SJSA1 (cell line): Measurements from ENCODE around the gene AFMID. TPM values are rescaled to one million over a fixed set of nuclear protein-coding genes. Genes with fewer than 3 reads are reported as not detected.
"Not testable (repeated sequence)": the region's sequence is repeated elsewhere in the genome, so short reads cannot be mapped to it uniquely, and the experiment has no call there.

Experiments used
- DNase-seq, 2 experiments: peaks; one replicate each; pipeline ENCODE4 v3.0.0-alpha.2; 2015 to 2020; ENCODE audit warnings: low spot score in 2 of 2, low read depth in 1 of 2
- H3K27ac ChIP-seq: fragments of 250-450 bp; sonication (Bioruptor Pico); 2 replicates; pipeline ENCODE4 v1.5.1; 2020; ENCODE audit warnings: mild to moderate bottlenecking, moderate library complexity
- H3K27me3 ChIP-seq: fragments of 250-450 bp; sonication (Bioruptor Pico); replicated peaks from 2 replicates; pipeline ENCODE4 v1.5.1; 2020; ENCODE audit warnings: mild to moderate bottlenecking, moderate library complexity
- H3K36me3 ChIP-seq: fragments of 250-450 bp; sonication (Bioruptor Pico); 2 replicates; pipeline ENCODE4 v1.5.1; 2020; ENCODE audit warnings: mild to moderate bottlenecking
- H3K4me1 ChIP-seq: fragments of 250-450 bp; sonication (Bioruptor Pico); replicated peaks from 2 replicates; pipeline ENCODE4 v1.6.1; 2021; ENCODE audit warnings: mild to moderate bottlenecking
- H3K4me3 ChIP-seq: fragments of 250-450 bp; sonication (Bioruptor Pico); 2 replicates; pipeline ENCODE4 v1.5.1; 2020; ENCODE audit warnings: mild to moderate bottlenecking
- H3K9me3 ChIP-seq: fragments of 250-450 bp; sonication (Bioruptor Pico); replicated peaks from 2 replicates; pipeline ENCODE4 v1.5.1; 2020; ENCODE audit warnings: mild to moderate bottlenecking
- total RNA-seq: library from RNA; depleted of rRNA; stranded (reverse); fragments of >200 nt; shearing (Covaris generic); gene quantifications from 2 replicates; pipeline ENCODE4 v1.2.3, GENCODE V29; 2014; rRNA removed

AFMID gene
- 16.5 and 27.7 TPM in 2 replicates for total RNA-seq

- DNase-seq = peak; percentile 99 to 100
- peaks cover 25% of the 10 kb centered on the region for H3K4me1 ChIP-seq
- peak within 1 kb of the TSS; percentile 73 for H3K4me3 ChIP-seq
- peak within 1 kb of the TSS; percentile 91 for H3K27ac ChIP-seq
- no peaks in the 10 kb centered on the region for H3K9me3 ChIP-seq
- no peaks in the 10 kb centered on the region for H3K27me3 ChIP-seq
- peaks cover 44% of the 10 kb centered on the region for H3K36me3 ChIP-seq
Measured at GRCh38 chr17:78186692-78187595, at the start of gene AFMID, which contains the start of gene TK1. TSS of gene AFMID (plus strand) at chr17:78187362. CDS start at chr17:78187371, 9 bp downstream. TSS of gene TK1 (minus strand) at chr17:78187052. CDS start at chr17:78186994, 58 bp downstream.

GRCh38 chr17:78137392-78138203 lies 49.6 kb upstream of the AFMID start:
- Histone ChIP-seq H3K4me3 (no peak overlapping the region), H3K9me3 (no peaks in the 10 kb centered on the region), H3K4me1 (peaks cover 5% of the 10 kb centered on the region), H3K36me3 (no peaks in the 10 kb centered on the region), H3K27ac (no peak overlapping the region), H3K27me3 (peaks cover 17% of the 10 kb centered on the region)
- DNase-seq = no peak

DNA sequence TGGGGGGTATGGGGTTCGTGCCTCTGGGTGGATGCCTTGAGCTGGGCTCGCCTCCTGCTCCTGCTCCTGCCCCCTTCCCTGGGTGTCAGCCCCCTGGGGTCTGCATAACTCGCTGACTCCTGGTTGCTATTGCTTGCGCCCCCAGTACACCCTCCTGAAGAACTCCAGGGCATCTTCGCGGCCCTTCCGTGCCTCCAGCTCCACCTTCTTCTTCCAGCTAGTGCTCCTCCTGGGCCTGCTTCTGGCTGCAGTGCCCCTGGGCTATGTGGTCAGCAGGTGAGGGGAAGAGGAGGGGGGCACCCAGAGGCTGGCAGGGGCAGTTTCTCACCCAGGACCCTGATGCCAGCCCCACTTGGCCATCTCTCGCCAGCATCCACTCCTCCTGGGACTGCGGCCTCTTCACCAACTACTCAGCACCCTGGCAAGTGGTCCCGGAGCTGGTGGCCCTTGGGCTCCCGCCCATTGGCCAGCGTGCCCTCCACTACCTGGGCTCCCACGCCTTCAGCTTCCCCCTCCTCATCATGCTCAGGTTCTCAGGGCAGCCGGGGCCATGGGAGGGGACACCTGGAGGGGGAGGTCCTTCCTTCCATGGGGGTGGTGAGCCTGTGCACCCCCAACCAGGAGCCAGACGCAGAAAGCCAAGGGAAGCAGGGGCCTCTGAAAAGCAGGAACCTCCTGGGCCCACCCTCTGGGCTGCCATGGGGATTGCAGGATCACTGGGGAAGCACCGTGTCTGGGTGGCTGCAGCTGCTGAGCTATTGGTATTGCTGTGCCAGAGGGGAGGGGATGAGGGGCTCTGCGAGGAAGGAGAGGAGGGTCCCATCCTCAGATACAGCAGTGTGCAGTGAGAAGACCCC lies 48.7 kb upstream of the AFMID start:
- Histone ChIP-seq H3K9me3 (no peaks in the 10 kb centered on the region), H3K4me1 (peaks cover 5% of the 10 kb centered on the region), H3K27me3 (peaks cover 9% of the 10 kb centered on the region; the same call in 1 of the 2 replicates), H3K4me3 (no peak overlapping the region), H3K27ac (no peak overlapping the region), H3K36me3 (no peaks in the 10 kb centered on the region)
- DNase-seq = no peak

DNA sequence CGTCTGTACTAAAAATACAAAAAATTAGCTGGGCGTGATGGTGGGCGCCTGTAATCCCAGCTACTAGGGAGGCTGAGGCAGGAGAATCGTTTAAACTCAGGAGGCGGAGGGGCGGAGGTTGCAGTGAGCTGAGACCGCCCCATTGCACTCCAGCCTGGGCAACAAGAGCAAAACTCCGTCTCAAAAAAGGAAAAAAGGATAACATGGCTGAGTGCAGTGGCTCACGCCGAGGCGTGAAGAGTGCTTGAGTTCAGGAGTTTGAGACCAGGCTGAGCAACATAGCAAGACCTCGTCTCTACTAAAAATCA lies 47.3 kb upstream of the AFMID start:
- not testable (repeated sequence) for H3K9me3 ChIP-seq, DNase-seq

GRCh38 chr17:78140169-78141051 lies 46.8 kb upstream of the AFMID start:
- Histone ChIP-seq H3K36me3 (no peaks in the 10 kb centered on the region), H3K27ac (no peak overlapping the region), H3K9me3 (no peaks in the 10 kb centered on the region), H3K27me3 (no peaks in the 10 kb centered on the region), H3K4me1 (peaks cover 13% of the 10 kb centered on the region), H3K4me3 (no peak overlapping the region)
- peak; percentile 53 to 93 for DNase-seq

More for the DNA sequence above, 47.3 kb upstream of the AFMID start:
- H3K36me3 ChIP-seq, H3K27ac ChIP-seq, H3K27me3 ChIP-seq, H3K4me3 ChIP-seq: not testable (repeated sequence)
- H3K4me1 ChIP-seq = peaks cover 13% of the 10 kb centered on the region

DNA sequence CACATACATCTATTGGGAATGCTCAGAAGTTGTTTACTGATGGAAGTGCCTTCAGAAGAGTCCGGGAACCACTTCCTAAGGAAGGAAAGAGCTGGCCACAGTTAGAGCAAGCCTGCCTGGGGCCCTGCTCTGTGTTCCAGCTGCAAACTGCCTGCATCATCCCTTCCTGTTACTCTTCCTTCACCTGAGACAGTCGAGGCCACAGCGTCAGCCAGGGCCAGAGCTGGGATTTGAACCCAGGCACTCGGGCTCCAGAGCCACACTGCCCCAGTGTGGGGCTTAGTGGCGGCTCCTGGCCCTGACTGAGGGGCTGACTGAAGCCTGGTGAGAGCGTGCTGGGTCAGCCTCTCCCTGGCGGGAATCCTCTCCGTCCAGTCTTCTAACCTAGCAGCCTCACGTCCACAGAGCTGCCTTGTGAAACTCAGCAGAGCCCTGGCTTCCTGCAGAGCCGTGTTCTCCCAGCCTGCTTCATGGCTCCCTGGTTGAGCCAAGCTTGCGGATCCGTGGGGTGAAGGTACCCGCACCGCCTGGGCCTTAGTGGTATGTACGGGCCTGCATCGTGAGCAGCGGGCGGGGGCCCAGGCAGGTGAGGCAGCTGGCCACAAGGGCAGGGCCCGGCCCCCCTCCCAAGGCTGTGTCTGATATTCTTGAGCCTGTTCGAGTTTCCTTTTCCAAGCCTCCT lies 45.6 kb upstream of the AFMID start:
- Histone ChIP-seq H3K4me1 (peaks cover 13% of the 10 kb centered on the region), H3K27ac (no peak overlapping the region), H3K9me3 (no peaks in the 10 kb centered on the region), H3K36me3 (no peaks in the 10 kb centered on the region), H3K4me3 (no peak overlapping the region), H3K27me3 (no peaks in the 10 kb centered on the region)
- no peak for DNase-seq

DNA sequence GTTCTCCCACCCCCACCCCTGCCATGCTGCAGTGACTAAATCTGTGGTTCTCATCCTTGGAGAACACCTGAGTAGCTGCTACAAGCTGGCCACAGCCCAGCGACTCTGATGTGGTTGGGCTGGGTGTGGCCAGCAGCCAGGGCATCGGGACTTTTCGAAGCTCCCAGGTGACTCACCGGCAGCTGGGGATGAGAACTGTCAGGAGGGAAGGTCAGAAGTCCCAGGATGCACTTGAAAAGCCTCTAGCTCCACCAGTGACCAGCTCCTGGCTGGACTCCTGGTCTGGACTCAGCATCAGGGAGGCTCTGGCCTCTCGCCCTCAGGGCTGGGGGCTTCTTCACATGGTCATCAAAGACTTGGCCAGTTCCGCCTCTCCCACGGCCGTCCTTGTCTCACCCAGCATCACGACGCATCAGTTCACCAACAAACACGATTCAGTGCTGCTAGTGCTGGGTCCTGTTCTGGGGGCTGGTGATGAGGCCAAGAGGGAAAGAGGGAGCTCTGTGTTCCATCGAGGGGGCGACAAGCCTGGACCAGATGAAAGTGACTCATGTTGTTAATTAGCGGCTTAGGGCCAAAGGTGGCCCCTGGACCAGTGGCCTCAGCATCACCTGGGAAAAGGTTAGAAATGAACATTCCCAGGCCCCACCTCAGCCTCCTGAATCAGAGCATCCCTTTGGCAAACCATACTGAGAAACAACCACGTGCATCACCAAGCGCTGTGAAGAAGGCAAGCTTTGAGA lies 44.9 kb upstream of the AFMID start:
- peaks cover 13% of the 10 kb centered on the region for H3K4me1 ChIP-seq
- no peak overlapping the region for H3K27ac ChIP-seq
- H3K36me3 ChIP-seq = no peaks in the 10 kb centered on the region
- H3K4me3 ChIP-seq = no peak overlapping the region
- DNase-seq = no peak
- H3K27me3 ChIP-seq = no peaks in the 10 kb centered on the region
- no peaks in the 10 kb centered on the region for H3K9me3 ChIP-seq

DNA sequence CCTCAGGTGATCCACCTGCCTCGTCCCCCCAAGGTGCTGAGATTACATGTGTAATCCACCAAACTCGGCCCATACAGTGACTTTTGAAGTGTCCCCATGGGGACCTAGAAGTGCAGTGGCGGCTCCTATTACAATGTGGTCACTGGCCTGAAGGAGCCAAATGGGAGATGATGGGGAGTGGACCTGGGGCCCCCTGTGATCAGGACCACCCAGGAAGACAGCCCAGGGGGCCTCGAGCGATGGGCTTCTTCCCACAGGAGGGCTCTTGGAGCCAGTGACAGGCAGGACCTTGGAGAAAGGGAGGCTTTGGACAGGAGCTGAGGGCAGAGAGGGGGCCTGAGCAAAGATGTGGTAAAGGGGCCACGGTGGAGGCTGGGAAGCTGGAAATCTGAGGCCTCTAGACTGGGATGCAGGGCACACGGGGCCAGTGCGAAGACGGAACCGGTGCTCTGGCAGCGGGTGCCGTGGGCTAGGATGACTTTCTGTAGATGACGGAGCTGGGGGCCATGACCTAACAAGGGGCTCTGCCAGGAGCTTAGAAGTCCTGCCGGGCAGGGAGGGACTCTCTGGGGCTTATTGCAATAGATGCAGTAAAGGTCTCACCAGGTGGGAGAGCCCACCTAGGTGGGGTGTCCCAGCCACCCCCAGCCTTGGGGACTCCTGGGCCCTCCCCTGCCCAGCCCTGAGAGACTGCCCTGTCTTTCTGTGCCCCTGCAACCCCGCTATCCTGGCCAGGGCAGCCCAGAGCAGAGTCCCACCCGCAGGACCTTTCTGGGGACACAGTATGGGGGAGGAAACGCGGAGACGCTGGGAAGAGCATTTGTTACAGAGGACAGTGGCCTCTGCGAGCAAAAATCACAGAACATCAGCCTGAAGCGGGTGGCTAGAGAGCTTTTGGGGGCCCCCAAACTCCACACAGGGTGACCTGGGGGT lies 43.7 kb upstream of the AFMID start:
- no peak for DNase-seq
- H3K36me3 ChIP-seq = no peaks in the 10 kb centered on the region
- H3K4me1 ChIP-seq = peaks cover 13% of the 10 kb centered on the region
- no peaks in the 10 kb centered on the region for H3K9me3 ChIP-seq
- H3K27ac ChIP-seq = no peak overlapping the region
- no peaks in the 10 kb centered on the region for H3K27me3 ChIP-seq
- no peak overlapping the region for H3K4me3 ChIP-seq

GRCh38 chr17:78144147-78144719 lies 42.9 kb upstream of the AFMID start:
- no peaks in the 10 kb centered on the region for H3K27me3 ChIP-seq
- DNase-seq = no peak
- H3K36me3 ChIP-seq = no peaks in the 10 kb centered on the region
- H3K4me3 ChIP-seq = no peak overlapping the region
- H3K4me1 ChIP-seq = peaks cover 13% of the 10 kb centered on the region
- H3K9me3 ChIP-seq = no peaks in the 10 kb centered on the region
- no peak overlapping the region for H3K27ac ChIP-seq

DNA sequence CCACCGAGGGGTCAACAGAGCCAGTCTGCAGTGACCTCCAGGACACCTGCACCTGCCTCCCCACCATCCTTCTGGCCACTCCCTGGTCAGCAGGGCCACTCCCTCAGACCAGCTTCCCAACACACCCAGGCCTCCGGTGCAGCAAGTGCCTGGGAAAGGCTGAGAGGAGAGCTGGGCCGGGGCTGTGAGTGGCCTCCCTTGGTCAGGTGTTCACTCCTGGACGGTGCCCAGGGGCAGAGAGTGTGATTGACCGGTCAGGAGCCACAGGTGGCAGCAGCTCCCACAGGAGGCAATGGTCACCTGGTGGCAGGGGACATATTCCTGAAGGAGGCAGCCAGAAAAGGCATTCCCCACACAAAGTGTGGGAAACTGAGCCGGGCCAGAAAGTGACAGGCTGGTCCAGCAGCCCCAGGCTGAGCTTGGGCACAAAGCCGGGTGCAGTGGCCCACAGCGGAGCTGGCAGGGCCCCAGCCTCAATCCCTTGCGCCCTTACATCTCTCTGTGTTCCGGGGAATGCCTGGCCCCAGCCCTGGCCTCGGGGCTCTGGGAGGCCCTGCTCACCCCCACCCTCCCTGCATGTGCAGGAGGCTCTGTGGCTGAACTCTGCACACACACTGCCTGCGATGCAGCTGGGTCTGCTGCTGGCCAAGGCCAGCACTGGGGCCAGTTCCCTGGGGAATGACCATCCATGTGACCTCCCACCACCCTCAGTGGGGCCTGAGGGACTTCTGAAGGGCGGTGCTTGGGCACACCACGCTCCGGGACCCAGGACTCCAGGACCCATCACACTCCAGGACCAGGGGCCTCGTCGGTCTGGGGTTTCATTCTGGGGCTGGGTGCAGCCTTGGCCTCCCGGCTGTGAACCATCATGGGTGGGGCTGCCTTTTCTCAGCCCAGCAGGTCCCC lies 42.2 kb upstream of the AFMID start:
- peaks cover 13% of the 10 kb centered on the region for H3K4me1 ChIP-seq
- H3K4me3 ChIP-seq = no peak overlapping the region
- no peaks in the 10 kb centered on the region for H3K36me3 ChIP-seq
- no peak overlapping the region for H3K27ac ChIP-seq
- DNase-seq = no peak
- H3K27me3 ChIP-seq = no peaks in the 10 kb centered on the region
- H3K9me3 ChIP-seq = no peaks in the 10 kb centered on the region
